Ishikawa (cell line): Measurements from ENCODE around the gene TPCN1.
A peak's percentile ranks its signal among the peaks of the same experiment; 100 is the strongest.

Experiments
- CEBPB ChIP-seq: IDR thresholded peaks from 2 replicates; pipeline ENCODE4 v1.6.1; 2012
- CREB1 ChIP-seq: IDR thresholded peaks from 2 replicates; pipeline ENCODE4 v1.6.1; 2012; ENCODE audit warnings: low read depth
- EGR1 ChIP-seq: IDR thresholded peaks from 2 replicates; pipeline ENCODE4 v1.6.1; 2012
- EP300 ChIP-seq: IDR thresholded peaks from 2 replicates; pipeline ENCODE4 v1.6.1; 2012; ENCODE audit warnings: borderline replicate concordance
- FOXM1 ChIP-seq: IDR thresholded peaks from 2 replicates; pipeline ENCODE4 v1.6.1; 2012; ENCODE audit warnings: low read depth, borderline replicate concordance
- NFIC ChIP-seq: IDR thresholded peaks from 2 replicates; pipeline ENCODE4 v1.6.1; 2012
- RAD21 ChIP-seq: IDR thresholded peaks from 2 replicates; pipeline ENCODE4 v1.6.1; 2012; ENCODE audit warnings: low read depth
- TAF1 ChIP-seq: IDR thresholded peaks from 2 replicates; pipeline ENCODE4 v1.6.1; 2012; ENCODE audit warnings: low read depth, mild to moderate bottlenecking
- TCF12 ChIP-seq: IDR thresholded peaks from 2 replicates; pipeline ENCODE4 v1.6.1; 2012; ENCODE audit warnings: low read depth
- TEAD4 ChIP-seq: IDR thresholded peaks from 2 replicates; pipeline ENCODE4 v1.6.1; 2012
- YY1 ChIP-seq: IDR thresholded peaks from 2 replicates; pipeline ENCODE4 v1.6.1; 2012; ENCODE audit warnings: low read depth
- ZBTB7A ChIP-seq: IDR thresholded peaks from 2 replicates; pipeline ENCODE4 v1.6.1; 2012; ENCODE audit warnings: low read depth
- TF ChIP-seq, protein P1 (sequence below): IDR thresholded peaks from 2 replicates; pipeline ENCODE4 v1.6.1; 2012
- TF ChIP-seq, protein P2 (sequence below): IDR thresholded peaks from 2 replicates; pipeline ENCODE4 v1.6.1; 2012
- TF ChIP-seq, protein P3 (sequence below): IDR thresholded peaks from 2 replicates; pipeline ENCODE4 v1.6.1; 2012; ENCODE audit warnings: low read depth, mild to moderate bottlenecking

TPCN1 gene

DNA sequence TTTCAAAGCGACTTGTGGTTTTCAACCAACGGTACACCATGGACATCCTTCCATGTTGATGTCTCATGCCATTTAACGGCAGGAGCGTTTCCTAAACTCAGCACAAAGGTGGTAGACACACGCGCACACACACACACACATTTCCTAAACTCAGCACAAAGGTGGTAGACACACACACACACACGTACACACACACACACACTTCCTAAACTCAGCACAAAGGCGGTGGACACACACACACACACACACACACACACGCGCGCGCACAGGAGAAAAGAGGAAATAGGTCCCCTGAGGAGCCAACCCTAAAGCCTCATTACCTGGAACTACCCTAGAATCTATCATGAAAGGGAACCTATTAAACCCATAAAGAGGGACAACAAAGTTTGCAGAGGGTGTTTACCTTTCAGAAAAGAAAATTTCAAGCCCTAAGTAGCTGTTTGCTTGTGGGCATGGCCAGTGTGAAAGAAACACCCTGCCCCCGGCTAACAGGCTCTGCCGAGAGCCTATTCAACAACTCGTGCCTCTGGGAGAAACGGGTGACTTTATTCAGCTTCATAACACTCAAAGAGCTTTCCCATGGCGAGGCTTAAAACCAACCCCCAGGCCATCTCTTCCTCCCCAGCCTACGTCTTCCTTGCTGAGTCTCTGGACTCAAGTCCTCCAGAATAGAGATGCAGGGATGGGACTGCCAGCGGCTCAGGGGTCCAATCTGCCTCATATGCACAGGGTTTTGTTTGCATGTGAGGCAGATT is 81.8 kb downstream of the TPCN1 start:
- TF ChIP-seq TAF1 (no peak), YY1 (no peak)
- TF ChIP-seq, protein P1, sequence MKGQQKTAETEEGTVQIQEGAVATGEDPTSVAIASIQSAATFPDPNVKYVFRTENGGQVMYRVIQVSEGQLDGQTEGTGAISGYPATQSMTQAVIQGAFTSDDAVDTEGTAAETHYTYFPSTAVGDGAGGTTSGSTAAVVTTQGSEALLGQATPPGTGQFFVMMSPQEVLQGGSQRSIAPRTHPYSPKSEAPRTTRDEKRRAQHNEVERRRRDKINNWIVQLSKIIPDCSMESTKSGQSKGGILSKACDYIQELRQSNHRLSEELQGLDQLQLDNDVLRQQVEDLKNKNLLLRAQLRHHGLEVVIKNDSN = no peak

DNA sequence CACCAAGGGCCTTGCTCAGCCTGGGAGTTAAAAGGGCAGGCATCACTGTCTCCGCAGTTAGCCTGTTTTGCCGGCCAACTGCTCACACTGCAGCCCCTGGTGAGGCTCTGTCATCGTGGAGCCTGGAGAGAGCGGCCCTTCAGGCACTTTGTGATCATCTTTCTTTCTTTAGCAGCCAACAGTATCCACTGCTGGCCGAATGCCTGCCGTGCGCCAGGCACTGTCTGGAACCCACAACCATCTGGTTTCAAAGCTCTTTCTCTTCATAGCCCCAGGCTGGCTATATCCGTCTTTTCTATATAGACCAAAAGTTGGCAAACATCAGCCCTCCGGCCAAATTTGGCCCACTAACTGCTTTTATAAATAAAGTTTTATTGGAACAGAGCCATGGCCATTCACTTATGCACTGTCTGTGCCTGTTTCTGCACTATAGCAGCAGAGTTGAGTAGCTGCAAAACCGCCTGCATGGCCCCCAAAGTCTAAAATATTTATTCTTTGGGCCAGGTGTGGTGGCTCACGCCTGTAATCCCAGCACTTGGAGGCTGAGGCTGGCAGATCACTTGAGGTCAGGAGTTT is 84.1 kb downstream of the TPCN1 start:
- TF ChIP-seq RAD21 (no peak), TEAD4 (no peak), CREB1 (no peak), TCF12 (no peak), FOXM1 (no peak), NFIC (no peak), EGR1 (no peak), ZBTB7A (no peak), CEBPB (no peak), TAF1 (no peak), EP300 (no peak), YY1 (no peak)
- TF ChIP-seq, protein P2, sequence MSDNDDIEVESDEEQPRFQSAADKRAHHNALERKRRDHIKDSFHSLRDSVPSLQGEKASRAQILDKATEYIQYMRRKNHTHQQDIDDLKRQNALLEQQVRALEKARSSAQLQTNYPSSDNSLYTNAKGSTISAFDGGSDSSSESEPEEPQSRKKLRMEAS = no peak
- TF ChIP-seq, protein P3, sequence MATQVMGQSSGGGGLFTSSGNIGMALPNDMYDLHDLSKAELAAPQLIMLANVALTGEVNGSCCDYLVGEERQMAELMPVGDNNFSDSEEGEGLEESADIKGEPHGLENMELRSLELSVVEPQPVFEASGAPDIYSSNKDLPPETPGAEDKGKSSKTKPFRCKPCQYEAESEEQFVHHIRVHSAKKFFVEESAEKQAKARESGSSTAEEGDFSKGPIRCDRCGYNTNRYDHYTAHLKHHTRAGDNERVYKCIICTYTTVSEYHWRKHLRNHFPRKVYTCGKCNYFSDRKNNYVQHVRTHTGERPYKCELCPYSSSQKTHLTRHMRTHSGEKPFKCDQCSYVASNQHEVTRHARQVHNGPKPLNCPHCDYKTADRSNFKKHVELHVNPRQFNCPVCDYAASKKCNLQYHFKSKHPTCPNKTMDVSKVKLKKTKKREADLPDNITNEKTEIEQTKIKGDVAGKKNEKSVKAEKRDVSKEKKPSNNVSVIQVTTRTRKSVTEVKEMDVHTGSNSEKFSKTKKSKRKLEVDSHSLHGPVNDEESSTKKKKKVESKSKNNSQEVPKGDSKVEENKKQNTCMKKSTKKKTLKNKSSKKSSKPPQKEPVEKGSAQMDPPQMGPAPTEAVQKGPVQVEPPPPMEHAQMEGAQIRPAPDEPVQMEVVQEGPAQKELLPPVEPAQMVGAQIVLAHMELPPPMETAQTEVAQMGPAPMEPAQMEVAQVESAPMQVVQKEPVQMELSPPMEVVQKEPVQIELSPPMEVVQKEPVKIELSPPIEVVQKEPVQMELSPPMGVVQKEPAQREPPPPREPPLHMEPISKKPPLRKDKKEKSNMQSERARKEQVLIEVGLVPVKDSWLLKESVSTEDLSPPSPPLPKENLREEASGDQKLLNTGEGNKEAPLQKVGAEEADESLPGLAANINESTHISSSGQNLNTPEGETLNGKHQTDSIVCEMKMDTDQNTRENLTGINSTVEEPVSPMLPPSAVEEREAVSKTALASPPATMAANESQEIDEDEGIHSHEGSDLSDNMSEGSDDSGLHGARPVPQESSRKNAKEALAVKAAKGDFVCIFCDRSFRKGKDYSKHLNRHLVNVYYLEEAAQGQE = no peak
- TF ChIP-seq, protein P1 = no peak

DNA sequence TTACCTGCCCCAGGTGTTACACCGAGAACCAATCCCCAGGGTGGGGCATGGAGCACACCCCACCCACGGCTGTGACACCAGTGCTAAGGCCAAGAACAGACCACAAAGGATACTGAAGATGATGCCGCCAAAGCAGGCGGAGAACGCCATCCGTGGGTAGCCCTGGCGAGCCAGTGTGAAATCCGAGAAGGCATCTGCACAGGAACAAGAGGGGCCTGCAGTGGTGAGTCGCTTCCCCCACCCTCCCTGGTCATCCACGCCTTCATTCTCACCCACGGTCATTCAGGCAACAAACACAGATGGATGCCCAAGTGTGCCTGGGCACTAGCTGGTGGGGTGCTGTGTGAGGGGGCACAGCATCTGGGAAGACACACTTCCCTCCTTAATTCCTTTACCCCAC is 85.1 kb downstream of the TPCN1 start:
- TF ChIP-seq ZBTB7A = no peak
- TF ChIP-seq, protein P1 = no peak

DNA sequence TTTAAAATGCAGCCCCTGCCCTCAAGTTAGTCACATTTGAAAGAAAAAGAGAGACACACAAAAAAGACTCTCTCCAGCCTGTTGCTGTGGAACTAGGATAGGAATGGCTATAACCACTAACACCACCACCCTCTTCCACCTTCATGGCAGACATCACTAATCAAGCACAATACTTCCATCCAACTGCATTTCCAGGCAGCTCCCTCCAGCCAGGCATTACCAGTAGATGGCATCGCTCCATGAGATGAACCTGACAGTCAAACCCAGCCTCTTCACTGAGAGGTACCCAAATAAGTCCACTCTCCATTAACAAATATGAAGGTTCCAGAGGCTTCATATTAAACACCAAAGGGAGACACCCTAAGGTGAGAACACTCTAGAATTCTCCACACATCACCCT is 89.2 kb downstream of the TPCN1 start:
- TF ChIP-seq RAD21 = peak; percentile 20; the same call in 1 of the 2 replicates
- no peak for TF ChIP-seq CREB1
- no peak for TF ChIP-seq NFIC
- TF ChIP-seq FOXM1 = no peak
- TF ChIP-seq, protein P1 = no peak
- no peak for TF ChIP-seq EGR1
- TF ChIP-seq YY1 = no peak
- TF ChIP-seq, protein P3 = no peak

DNA sequence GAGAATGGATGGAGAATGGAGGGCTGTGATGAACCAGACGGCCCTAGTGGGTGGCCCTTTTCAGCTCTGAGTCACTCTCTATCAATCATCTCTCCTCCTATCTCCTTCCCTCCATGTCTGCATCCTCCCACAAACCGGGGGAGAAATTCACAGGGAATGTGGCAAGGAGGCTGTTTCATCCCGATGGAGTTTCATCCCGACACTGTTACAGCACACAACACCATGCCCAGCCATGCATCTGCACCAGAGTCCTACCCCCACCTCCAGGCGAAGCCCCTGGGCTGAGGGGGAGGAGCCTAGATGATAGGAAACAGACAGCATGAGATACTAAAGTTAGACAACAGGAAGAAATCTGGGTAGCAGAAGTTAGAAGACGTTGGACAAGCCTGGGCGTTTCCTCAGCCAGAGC is 92.9 kb downstream of the TPCN1 start:
- TF ChIP-seq, protein P2 = no peak
- TF ChIP-seq FOXM1 (no peak), ZBTB7A (no peak), TCF12 (no peak), CREB1 (no peak), NFIC (no peak), EP300 (no peak), RAD21 (no peak), CEBPB (no peak), TAF1 (no peak), TEAD4 (no peak), EGR1 (no peak), YY1 (no peak)
- TF ChIP-seq, protein P3 = no peak
- TF ChIP-seq, protein P1 = no peak
